Measurements from ENCODE around the gene PIGC. TPM values are rescaled to one million over a fixed set of nuclear protein-coding genes. Genes with fewer than 3 reads are reported as not detected.
"Not testable (repeated sequence)": the region's sequence is repeated elsewhere in the genome, so short reads cannot be mapped to it uniquely, and the experiment has no call there.

PIGC gene
- total RNA-seq, 2 donors from 2014 or later = 22.4 to 27.0 TPM

DNA sequence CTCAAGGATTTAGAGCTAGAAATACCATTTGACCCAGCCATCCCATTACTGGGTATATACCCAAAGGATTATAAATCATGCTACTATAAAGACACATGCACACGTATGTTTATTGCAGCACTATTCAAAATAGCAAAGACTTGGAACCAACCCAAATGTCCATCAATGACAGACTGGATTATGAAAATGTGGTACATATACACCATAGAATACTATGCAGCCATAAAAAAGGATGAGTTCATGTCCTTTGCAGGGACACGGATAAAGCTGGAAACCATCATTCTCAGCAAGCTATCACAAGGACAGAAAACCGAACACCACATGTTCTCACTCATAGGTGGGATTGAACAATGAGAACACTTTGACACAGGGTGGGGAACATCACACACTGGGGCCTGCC is 6.7 kb downstream of the PIGC start:
- not testable (repeated sequence) for H3K9me3 Mint-ChIP-seq; H3K27me3 Mint-ChIP-seq; DNase-seq (ENCODE audit: low spot score); H3K27ac Mint-ChIP-seq; ATAC-seq; H3K4me3 Mint-ChIP-seq
- Mint-ChIP-seq H3K4me1 (ENCODE audit: low read depth in 2 of 2) (peaks cover 37 to 41% of the 10 kb centered on the region in 2 donors), H3K36me3 (peaks cover 14% of the 10 kb centered on the region)

DNA sequence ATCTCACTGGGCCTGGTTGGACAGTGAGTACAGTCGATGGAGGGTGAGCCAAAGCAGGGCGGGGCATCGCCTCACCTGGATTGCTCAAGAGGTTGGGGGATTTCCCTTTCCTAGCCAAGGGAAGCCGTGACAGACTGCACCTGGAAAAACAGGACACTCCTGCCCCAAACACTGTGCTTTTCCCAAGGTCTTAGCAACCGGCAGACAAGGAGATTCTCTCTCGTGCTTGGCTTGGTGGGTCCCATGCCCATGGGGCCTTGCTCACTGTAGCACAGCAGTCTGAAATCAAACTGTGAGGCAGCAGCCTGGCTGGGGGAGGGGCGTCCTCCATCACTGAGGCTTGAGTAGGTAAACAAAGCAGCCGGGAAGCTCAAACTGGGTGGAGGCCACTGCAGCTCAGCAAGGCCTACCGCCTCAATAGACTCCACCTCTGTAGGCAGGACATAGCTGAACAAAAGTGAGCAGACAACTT is 12.1 kb downstream of the PIGC start:
- Mint-ChIP-seq H3K36me3 (no peaks in the 10 kb centered on the region), H3K27ac (no peak overlapping the region), H3K27me3 (no peaks in the 10 kb centered on the region), H3K4me1 (ENCODE audit: low read depth in 2 of 2) (peaks cover 22 to 28% of the 10 kb centered on the region in 2 donors), H3K4me3 (no peak overlapping the region), H3K9me3 (no peaks in the 10 kb centered on the region)
- no peak for ATAC-seq
- DNase-seq (ENCODE audit: low spot score) = no peak

DNA sequence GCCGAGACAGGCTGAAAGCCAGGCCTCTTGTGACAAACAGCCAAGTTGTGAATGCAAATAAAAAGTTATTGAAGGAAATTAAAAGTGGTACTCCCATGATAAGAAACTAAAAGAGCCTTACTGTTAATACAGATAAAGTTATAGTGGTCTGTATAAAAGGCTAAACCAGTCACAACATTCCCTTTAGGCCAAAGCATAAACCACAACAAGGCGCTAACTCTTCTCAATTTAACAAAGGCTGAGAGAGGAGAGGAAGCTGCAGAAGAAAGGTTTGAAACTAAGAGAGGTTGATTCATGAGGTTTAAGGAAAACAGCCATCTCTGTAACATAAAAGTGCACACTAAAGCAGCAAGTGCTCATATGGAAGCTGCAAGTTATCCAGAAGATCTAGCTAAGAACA is 12.7 kb downstream of the PIGC start:
- H3K4me3 Mint-ChIP-seq = no peak overlapping the region
- no peaks in the 10 kb centered on the region for H3K36me3 Mint-ChIP-seq
- no peak for ATAC-seq
- no peak for DNase-seq (ENCODE audit: low spot score)
- H3K9me3 Mint-ChIP-seq = no peaks in the 10 kb centered on the region
- no peak overlapping the region for H3K27ac Mint-ChIP-seq
- H3K4me1 Mint-ChIP-seq (ENCODE audit: low read depth in 2 of 2) = peaks cover 22 to 28% of the 10 kb centered on the region in 2 donors
- H3K27me3 Mint-ChIP-seq = no peaks in the 10 kb centered on the region

DNA sequence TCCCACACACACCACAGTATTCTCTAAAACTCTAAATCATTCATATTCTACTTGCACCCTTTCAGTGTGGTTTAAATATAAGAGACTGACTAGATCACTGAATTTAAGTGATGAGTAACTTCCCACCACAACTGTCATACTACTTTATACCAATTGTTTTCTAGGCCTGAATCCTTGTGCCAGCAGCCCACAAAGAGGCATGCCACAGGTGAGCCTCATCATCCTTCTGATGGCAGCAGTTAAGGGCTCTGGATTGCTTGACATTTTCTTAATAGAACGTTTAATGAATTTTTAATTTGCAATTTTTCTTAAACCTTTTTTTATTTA is 13.8 kb downstream of the PIGC start:
- no peaks in the 10 kb centered on the region for H3K9me3 Mint-ChIP-seq
- no peaks in the 10 kb centered on the region for H3K27me3 Mint-ChIP-seq
- no peaks in the 10 kb centered on the region for H3K36me3 Mint-ChIP-seq
- H3K4me1 Mint-ChIP-seq (ENCODE audit: low read depth in 2 of 2) = peaks cover 15 to 22% of the 10 kb centered on the region in 2 donors
- DNase-seq (ENCODE audit: low spot score) = no peak
- no peak overlapping the region for H3K27ac Mint-ChIP-seq
- no peak overlapping the region for H3K4me3 Mint-ChIP-seq
- ATAC-seq = no peak

DNA sequence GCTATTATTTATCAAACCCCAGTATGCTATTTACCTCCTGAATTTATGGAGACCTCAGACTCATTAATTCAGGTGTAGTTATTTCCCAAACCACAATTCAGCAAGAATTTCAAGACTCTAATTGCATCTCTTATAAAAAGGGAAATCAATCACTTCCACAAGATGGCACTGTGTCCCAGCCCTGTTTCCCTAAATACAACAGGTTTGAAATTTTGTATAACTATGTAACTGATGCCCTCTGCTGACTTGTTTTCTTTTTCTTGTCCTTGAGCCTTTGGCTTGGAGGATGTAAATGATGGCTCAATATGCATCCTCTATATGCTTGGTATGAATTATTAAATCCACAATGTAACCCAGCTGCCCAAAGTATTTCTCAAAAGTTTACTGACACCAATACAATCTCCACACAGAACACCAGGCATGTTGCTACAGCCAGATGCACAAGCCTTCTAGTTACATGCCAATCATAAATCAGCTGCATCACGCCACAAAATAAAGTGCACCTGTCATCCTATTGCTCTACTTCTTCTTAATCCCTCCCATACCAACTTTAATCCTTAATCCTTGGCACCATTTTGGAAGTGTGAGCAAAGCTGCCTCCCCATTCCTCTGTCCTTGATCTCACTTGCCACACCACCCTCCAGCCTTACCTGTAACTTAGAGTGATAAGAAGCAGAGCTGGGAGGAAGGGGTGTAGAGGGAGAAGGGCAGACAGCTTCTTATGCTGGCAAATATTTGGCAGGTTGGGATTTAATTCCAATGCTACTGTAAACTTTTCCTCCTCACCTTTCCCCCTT is 14.3 kb downstream of the PIGC start:
- ATAC-seq = peak; percentile 38 to 66
- H3K27ac Mint-ChIP-seq = no peak overlapping the region

DNA sequence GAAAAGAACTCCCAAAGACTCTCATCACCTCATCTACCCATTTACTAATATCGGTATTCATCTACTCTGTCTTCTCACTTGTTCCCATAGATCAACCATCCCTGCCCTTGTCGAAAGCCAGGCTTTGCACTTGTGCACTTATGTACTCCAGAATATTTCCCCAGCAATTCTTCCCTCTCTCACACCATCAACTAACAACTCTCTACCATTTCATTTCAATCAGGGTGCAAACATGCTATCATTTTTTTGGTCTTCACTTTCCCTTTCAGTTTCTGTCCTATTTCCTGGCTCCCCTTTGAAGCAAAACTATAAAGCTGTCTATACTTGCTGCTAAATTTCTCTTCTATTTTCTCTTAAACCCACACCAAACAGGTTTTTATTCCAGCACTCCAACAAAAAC is 16.7 kb downstream of the PIGC start:
- ATAC-seq (peak in 1 of 2 donors; percentile 73), DNase-seq (ENCODE audit: low spot score) (no peak)
- no peaks in the 10 kb centered on the region for H3K27me3 Mint-ChIP-seq
- H3K4me3 Mint-ChIP-seq = no peak overlapping the region
- H3K36me3 Mint-ChIP-seq = no peaks in the 10 kb centered on the region
- H3K9me3 Mint-ChIP-seq = no peaks in the 10 kb centered on the region
- no peak overlapping the region for H3K27ac Mint-ChIP-seq
- H3K4me1 Mint-ChIP-seq (ENCODE audit: low read depth in 2 of 2) = peaks cover 5 to 10% of the 10 kb centered on the region in 2 donors

More for the DNA sequence above, 14.3 kb downstream of the PIGC start:
- Mint-ChIP-seq H3K4me1 (ENCODE audit: low read depth in 2 of 2) (peaks cover 12 to 21% of the 10 kb centered on the region in 2 donors), H3K4me3 (no peak overlapping the region), H3K36me3 (no peaks in the 10 kb centered on the region), H3K9me3 (no peaks in the 10 kb centered on the region), H3K27me3 (no peaks in the 10 kb centered on the region)
- no peak for DNase-seq (ENCODE audit: low spot score)

DNA sequence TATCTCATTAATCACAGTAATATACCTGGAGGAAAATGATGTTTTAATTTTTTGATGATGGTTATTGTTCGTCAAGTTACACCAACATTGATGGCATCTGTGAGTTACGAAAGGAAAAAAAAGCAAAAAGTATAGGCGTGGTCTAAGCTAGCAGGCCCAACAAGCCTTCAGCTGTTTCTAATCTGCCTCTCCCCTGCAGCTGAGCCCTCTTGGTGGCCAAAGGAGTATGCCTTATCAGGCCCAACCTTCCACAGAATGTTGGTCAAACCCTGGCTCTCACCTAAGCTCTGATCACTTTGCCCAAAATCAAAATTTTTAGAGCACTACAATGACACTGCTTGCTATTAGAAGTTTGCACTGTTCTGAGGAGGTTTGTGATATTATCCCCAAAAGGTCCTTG is 18.5 kb downstream of the PIGC start:
- Mint-ChIP-seq H3K27ac (no peak overlapping the region), H3K4me3 (no peak overlapping the region), H3K27me3 (no peaks in the 10 kb centered on the region), H3K4me1 (ENCODE audit: low read depth in 2 of 2) (peaks cover 5 to 10% of the 10 kb centered on the region in 2 donors), H3K36me3 (no peaks in the 10 kb centered on the region), H3K9me3 (no peaks in the 10 kb centered on the region)
- no peak for DNase-seq (ENCODE audit: low spot score)
- ATAC-seq = no peak

DNA sequence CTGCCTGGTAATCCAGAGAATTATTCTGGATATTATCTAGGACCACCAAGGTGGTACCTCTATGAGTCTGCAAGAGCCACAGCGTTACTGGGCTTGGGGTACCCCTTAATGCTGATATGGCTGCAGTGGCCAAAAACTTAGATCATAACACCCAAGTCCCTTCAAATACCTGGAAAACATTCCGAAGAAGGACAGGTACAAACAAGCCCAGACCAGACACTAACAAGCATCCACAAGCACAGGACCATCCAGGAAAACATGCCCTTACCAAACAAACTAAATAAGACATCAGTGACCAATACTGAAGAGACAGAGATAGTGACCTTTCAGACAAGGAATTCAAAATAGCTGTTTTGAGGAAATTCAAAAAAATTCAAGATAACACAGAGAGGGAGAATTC is 20.5 kb downstream of the PIGC start:
- Mint-ChIP-seq H3K9me3 (no peaks in the 10 kb centered on the region), H3K4me1 (ENCODE audit: low read depth in 2 of 2) (no peaks in the 10 kb centered on the region), H3K27me3 (no peaks in the 10 kb centered on the region), H3K4me3 (no peak overlapping the region), H3K27ac (no peak overlapping the region), H3K36me3 (no peaks in the 10 kb centered on the region)
- ATAC-seq = no peak
- DNase-seq (ENCODE audit: low spot score) = no peak

DNA sequence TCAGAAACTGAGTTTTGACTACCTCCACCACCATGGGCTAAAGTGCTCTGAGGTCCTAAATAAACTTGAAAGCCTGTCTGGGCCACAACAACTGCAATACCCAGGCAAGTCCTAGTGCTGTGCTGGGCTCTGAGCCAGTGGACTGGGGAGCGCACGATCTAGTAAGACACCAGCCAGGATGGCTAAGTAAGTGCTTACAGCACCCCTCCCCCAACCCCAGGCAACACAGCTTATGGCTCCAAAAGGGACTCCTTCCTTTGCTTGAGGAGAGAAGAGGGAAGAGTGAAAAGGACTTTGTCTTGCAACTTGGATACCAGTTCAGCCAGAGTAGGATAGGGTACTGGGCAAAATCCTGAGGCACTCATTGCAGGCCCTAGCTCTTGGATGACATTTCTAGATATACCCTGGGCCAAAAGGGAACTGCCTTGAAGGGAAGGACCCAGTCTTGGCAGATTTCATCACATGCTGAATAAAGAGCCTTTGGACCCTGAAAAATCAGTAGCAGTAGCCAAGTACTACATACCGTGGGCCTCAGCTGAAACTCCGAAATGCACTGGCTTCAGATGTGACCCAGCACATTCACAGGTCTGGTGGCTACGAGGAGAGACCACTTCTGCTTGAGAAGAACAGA is 21.8 kb downstream of the PIGC start:
- Mint-ChIP-seq H3K27ac (no peak overlapping the region), H3K27me3 (no peaks in the 10 kb centered on the region), H3K4me3 (no peak overlapping the region), H3K9me3 (no peaks in the 10 kb centered on the region), H3K4me1 (ENCODE audit: low read depth in 2 of 2) (no peaks in the 10 kb centered on the region), H3K36me3 (no peaks in the 10 kb centered on the region)
- ATAC-seq (peak in 1 of 2 donors; percentile 32), DNase-seq (ENCODE audit: low spot score) (no peak)

DNA sequence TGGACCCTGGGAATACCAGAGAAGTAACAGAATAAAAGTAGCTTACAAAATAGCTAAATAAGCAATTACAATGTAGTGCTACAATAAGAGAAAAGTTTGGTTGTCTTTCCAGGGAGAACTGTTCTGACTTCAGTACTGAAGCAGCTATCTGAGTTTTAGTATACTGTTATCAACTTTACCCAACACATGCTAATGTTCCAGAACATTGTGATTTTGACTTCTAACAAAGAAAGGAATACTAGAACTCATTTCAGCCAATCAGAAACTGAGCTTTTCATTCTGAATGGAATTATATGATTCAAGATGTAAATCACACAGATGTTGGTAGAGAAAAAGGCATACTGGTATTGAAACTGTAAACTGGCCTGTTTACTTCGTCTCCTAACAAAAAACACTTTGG is 23.5 kb downstream of the PIGC start, which contains the start of gene C1orf105:
TSS of gene C1orf105 (plus strand) at position 301 of the 400 bp plus-strand sequence. CDS start 201 bp downstream, outside the sequence.
- no peak within 1 kb of the TSS for H3K4me3 Mint-ChIP-seq
- H3K9me3 Mint-ChIP-seq = no peaks in the 10 kb centered on the region
- ATAC-seq (no peak), DNase-seq (ENCODE audit: low spot score) (no peak)
- H3K36me3 Mint-ChIP-seq = no peaks in the 10 kb centered on the region
- no peaks in the 10 kb centered on the region for H3K27me3 Mint-ChIP-seq
- no peak within 1 kb of the TSS for H3K27ac Mint-ChIP-seq
- peaks cover 0 to 3% of the 10 kb centered on the region in 2 donors for H3K4me1 Mint-ChIP-seq (ENCODE audit: low read depth in 2 of 2)

DNA sequence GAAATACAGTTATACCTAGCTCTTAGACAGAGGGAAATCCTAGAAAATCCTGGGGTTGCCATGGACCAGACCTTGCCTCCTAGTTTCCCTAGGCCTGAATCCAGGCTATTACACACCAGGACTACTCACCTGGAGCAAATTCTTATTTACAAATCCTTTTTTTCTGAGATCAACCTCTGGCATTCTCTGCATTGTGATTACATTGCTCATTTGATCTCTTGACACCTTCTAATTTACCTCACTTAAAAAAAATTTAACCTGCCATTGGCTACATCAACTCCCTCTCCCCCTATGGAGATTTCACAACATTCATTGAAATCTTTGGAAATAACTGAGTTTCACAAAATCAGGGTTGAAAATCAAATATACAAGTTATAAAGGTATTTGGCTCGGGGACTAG is 26.3 kb downstream of the PIGC start:
- no peaks in the 10 kb centered on the region for H3K9me3 Mint-ChIP-seq
- no peaks in the 10 kb centered on the region for H3K36me3 Mint-ChIP-seq
- no peaks in the 10 kb centered on the region for H3K27me3 Mint-ChIP-seq
- H3K27ac Mint-ChIP-seq = no peak overlapping the region
- H3K4me1 Mint-ChIP-seq (ENCODE audit: low read depth in 2 of 2) = peaks cover 2 to 3% of the 10 kb centered on the region in 2 donors
- H3K4me3 Mint-ChIP-seq = no peak overlapping the region
- DNase-seq (ENCODE audit: low spot score) = no peak
- ATAC-seq = no peak

DNA sequence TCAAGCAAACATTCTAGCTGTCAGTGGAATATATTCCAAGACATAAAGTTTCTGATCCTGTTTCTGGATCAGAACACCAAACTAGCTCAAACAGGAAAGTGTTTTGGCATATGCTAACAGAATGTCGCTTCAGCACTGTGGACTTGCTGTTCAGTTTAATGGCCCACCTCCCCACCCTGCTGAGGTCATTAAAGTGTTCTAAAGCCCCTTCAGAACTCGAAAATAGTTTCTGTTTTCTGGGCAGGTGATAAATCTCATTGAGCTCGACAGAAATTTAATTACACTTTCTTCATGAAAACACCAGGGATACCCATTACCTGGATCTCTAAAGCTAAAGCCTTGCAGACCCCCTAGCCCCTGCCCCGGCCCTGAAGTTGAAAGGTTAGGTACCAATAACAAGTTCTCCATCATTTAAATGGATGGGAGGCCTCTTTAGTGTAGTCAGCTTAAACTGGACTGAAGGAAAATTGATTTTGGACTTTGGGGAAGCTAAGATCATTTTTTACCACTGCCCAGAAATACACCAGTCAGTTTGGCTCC is 27.3 kb downstream of the PIGC start:
- Mint-ChIP-seq H3K4me3 (no peak overlapping the region), H3K9me3 (no peaks in the 10 kb centered on the region), H3K4me1 (ENCODE audit: low read depth in 2 of 2) (peaks cover 12% of the 10 kb centered on the region in 2 donors), H3K36me3 (no peaks in the 10 kb centered on the region), H3K27me3 (no peaks in the 10 kb centered on the region), H3K27ac (no peak overlapping the region)
- ATAC-seq (no peak), DNase-seq (ENCODE audit: low spot score) (no peak)

DNA sequence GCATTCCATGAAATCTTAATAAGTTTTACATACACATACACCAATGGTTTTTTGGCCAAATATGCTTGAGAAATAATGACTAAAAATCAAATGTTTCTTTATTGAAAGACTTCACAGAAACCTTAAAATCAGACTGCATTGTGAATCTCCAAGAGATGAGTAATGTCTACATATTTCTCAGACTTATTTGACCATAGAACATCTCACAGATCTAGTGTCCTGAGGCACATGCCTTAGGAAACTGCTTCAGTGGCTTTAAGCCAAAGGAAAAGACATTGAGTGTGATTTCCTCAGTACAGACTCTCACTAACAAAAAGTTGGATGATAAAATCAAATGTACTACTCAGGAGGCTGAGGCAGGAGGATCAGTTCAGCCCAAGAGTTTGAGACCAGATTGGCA is 29.5 kb downstream of the PIGC start:
- ATAC-seq = no peak
- Mint-ChIP-seq H3K36me3 (no peaks in the 10 kb centered on the region), H3K27me3 (no peaks in the 10 kb centered on the region), H3K27ac (no peak overlapping the region), H3K4me1 (ENCODE audit: low read depth in 2 of 2) (peaks cover 13% of the 10 kb centered on the region in 2 donors), H3K9me3 (no peaks in the 10 kb centered on the region), H3K4me3 (no peak overlapping the region)
- no peak for DNase-seq (ENCODE audit: low spot score)

DNA sequence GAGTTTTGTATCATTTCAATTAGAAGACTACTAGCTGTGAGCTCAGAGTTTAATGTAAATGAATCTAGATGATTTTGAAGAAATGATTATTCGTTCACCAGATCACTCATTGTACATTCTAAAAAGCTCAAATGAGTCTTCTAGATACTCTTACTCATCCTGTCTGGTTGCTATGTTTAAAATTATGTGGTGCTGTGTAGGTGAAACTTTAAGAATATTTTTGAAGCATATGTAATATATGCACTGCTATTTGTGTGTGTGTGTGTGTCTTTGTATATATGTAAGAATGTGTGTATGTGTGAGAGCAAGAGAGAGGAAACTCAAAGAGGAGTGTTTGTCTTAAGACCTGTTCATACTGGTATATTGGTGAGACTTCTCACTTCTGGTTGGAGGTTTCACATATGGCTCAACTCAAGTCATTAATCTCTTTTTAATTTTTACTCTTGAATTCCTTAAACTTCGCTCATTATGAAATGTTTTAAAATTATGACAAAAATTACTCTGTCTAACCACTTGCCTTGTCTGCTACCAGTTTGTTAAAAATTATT is 32.0 kb downstream of the PIGC start:
- ATAC-seq = peak in 1 of 2 donors; percentile 80
- peaks cover 13% of the 10 kb centered on the region in 2 donors for H3K4me1 Mint-ChIP-seq (ENCODE audit: low read depth in 2 of 2)
- no peaks in the 10 kb centered on the region for H3K9me3 Mint-ChIP-seq
- no peak overlapping the region for H3K4me3 Mint-ChIP-seq
- no peak for DNase-seq (ENCODE audit: low spot score)
- H3K27ac Mint-ChIP-seq = no peak overlapping the region
- H3K27me3 Mint-ChIP-seq = no peaks in the 10 kb centered on the region
- no peaks in the 10 kb centered on the region for H3K36me3 Mint-ChIP-seq
